Urinary bladder (tissue), 4 donors: ENCODE results near the gene LY6G6D. TPM values are rescaled to one million over a fixed set of nuclear protein-coding genes. Genes with fewer than 3 reads are reported as not detected.

ENCODE experiments used
- DNase-seq: peaks from one replicate; pipeline ENCODE4 v3.0.0-alpha.2; 2015; ENCODE audit errors: extremely low spot score
- H3K27ac ChIP-seq: one replicate; pipeline ENCODE4 v1.5.1; 2013; ENCODE audit warnings: low read depth, mild to moderate bottlenecking, moderate library complexity
- H3K36me3 ChIP-seq: one replicate; pipeline ENCODE4 v1.6.1; 2013; ENCODE audit warnings: mild to moderate bottlenecking, moderate library complexity; ENCODE audit not compliant: insufficient read depth
- H3K4me1 ChIP-seq: one replicate; pipeline ENCODE4 v1.6.1; 2013; ENCODE audit warnings: mild to moderate bottlenecking, moderate library complexity; ENCODE audit not compliant: insufficient read depth
- H3K4me3 ChIP-seq: one replicate; pipeline ENCODE4 v1.5.1; 2013; ENCODE audit warnings: low read depth, low read length
- WGBS: extraction: QIAGEN DNeasy Blood & Tissue Kit; methylation state at CpG from one replicate; pipeline ENCODE4 v1.1.7; 2013; 5-methylcytosine and 5-hydroxymethylcytosine counted together
- polyA plus RNA-seq: library from polyadenylated mRNA; stranded (reverse); fragments of 200-250 nt; gene quantifications from one replicate; pipeline ENCODE4 v1.2.3, GENCODE V29; 2013
- total RNA-seq: library from RNA; depleted of rRNA; stranded (reverse); fragments of >200 nt; gene quantifications from one replicate; pipeline ENCODE4 v1.2.3, GENCODE V29; 2014
- donor health status: healthy with polysubstance abuse.
- donor health status: healthy.

LY6G6D gene
- total and polyA plus RNA-seq, 2 donors = 1.7 to 3.1 TPM

DNA sequence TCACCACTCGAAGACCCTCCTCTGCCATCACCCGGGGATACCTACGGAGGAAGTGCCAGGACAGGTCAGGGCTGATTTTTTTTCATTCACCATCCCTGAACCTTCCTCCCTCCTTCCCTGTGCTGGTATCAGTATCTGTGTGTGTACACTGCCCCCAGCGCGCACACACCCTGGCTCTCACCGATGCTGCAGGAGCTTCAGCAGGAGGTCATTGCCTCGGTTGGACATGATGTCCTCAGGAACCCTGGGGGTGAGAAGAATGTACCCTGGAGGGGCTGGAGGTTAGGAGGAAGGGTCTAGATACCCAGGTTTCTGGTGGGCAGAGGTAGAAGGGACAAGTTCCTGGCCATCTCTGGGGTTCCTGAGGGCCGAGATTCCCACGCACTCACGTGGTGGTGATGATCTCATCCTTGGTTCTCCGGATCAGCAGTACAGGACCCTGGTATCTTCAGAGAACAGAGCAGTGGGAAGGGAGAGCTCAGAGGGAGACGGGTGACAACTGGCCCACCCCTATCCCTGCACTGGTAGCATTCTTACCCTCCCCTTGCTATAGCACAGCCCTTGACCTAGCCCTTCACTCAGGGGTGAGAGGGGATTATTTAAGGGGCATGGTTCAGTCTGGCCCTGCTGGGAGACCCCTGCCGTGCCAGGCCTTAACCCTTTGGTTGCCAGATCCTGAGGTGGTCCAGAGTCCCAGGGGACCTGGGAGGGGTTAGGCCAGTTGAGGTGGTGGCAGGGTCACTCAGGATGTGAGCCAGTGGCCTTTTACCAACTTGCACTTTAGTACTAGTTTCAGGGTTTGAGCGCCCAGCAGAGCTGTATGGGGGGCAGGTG lies 27.1 kb upstream of the LY6G6D start:
- DNase-seq = no peak
- WGBS = 80% methylated on average over 14 of the region's 14 CpGs
- no peak overlapping the region for H3K27ac ChIP-seq
- no peaks in the 10 kb centered on the region for H3K4me1 ChIP-seq
- peaks cover 5% of the 10 kb centered on the region for H3K36me3 ChIP-seq
- no peak overlapping the region for H3K4me3 ChIP-seq

DNA sequence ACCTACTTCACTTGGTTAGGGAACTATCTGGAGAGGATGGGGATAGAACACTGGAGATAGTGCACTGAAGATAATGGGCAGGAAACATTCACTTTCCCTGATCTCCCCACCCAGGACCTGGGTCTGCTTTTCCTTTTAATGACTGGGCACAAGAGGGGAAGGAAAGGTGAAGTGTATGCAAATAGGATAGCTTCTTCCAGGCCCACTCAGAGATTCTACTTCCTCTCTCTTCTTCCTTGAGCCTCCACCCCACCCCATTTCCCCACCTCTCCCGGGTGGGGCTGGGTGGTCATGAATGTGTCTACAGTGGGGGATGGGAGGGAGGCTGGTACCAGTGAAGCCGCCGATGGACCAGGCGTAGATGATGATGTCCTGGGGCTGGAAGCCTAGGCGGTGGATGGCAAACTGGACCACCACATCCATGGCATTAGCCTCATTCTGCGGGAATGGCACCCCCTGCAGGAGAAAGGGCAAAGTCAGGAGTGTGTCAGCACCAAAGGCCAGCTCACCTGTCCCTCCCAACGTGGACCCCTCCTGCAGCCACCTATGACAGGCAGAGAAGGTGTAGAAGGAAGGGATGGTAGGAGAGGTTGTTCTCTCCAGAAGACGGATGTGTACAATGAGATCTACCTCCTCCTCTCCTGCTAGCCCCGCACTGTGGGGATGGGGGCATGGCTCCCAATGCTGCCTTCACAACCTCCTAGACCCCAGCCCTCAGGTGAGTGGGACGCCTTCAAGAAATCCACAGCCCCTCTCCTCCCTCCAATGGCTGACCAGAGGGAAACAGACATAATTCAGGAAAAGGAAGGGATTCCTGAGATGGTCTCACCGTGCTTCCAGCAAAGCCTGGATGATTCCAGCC lies 25.7 kb upstream of the LY6G6D start:
- DNase-seq = no peak
- Histone ChIP-seq H3K27ac (no peak overlapping the region), H3K4me1 (no peaks in the 10 kb centered on the region), H3K4me3 (no peak overlapping the region), H3K36me3 (peaks cover 5% of the 10 kb centered on the region)
- 78% methylated on average over 11 of the region's 11 CpGs for WGBS

DNA sequence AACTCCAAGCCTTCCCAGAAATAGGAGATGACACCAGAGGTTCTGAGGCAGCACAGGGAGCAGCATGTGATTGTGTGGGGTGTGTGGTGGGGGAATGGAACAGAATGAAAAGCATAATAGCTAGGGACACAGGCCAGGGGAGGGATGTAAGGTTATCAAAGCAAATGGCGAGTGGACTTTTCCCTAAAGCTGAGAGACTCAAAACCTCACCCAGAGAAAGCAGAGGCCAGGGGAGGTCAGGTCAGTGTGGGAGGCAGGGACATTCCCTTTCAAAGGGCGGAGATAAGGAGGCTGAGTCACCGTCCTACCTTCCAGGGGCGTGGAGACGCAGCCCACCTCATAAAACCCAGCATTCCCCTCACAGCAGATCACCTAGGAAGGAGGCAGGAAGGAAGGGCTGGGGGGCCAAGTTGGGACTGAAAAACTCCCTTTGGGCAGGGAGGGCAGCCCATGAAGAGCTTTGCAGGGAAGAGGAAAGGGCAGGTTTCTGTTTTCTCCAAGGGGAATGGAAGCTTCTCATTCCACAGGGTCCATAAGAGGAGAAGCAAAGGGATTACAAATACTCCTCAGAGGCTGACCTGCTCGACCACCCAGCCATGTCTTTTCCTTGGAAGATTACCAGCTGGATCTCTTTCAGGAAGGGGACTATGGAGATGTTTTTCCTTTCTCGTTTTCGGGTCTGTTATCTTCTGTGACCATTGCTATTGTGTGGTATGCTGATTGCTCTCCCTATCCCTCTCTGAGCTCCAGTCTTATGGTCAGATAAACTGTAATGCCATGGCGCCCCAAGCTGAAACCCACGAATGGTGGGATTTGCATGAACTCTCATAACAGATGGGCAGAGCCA lies 24.7 kb upstream of the LY6G6D start:
- no peak for DNase-seq
- Histone ChIP-seq H3K4me3 (no peak overlapping the region), H3K36me3 (peaks cover 5% of the 10 kb centered on the region), H3K4me1 (no peaks in the 10 kb centered on the region), H3K27ac (no peak overlapping the region)
- 70% methylated on average over 10 of the region's 10 CpGs for WGBS

DNA sequence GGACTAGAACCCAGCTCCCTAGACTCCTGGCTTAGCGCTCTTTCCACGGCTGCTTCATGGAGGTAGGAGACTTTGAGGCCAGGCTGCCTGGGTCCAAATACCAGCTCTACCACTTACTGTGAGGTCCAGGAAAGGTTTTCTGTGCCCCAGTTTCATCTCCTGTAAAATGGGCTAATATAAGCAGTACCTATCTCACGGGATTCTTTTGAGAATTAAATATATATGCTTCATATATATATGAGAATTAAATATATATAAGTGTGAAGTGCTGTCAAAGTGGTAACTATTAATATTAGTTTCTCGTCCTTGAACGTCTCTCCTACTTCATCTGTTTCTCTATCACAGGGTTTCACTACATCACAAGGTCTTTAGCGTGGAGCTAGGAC lies 24.1 kb upstream of the LY6G6D start:
- no peak for DNase-seq
- Histone ChIP-seq H3K4me1 (no peaks in the 10 kb centered on the region), H3K4me3 (no peak overlapping the region), H3K36me3 (peaks cover 5% of the 10 kb centered on the region), H3K27ac (no peak overlapping the region)
- 90% methylated on average over 6 of the region's 6 CpGs for whole genome bisulfite sequencing

DNA sequence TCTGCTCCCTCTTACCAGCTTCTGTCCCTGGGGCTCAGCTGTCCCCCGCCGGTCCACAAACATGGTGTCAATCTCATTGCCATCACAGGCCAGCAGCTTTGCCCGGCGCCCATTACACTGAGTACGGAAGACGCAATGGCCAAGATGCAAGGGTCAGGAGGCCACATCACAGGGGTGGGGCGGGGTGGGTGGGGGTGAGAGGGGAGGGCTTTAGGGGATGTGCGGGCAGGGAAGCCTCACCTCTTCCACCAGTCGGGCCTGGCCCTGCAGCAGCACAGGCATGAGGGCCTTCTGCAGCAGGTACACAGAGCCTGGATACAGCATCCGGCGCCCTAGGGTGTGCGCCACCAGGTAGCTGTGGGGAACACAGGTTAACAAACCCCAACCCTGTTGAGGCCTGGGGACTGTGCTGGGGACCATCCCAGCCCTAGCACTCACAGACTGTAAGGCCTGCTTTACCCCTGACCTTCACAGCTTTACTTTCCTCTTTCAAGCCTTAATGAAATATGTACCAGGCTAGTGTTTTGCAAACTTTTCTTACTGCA lies 23.5 kb upstream of the LY6G6D start:
- WGBS = 95% methylated on average over 12 of the region's 12 CpGs
- peaks cover 5% of the 10 kb centered on the region for H3K36me3 ChIP-seq
- no peak for DNase-seq
- H3K27ac ChIP-seq = no peak overlapping the region
- no peaks in the 10 kb centered on the region for H3K4me1 ChIP-seq
- H3K4me3 ChIP-seq = no peak overlapping the region

DNA sequence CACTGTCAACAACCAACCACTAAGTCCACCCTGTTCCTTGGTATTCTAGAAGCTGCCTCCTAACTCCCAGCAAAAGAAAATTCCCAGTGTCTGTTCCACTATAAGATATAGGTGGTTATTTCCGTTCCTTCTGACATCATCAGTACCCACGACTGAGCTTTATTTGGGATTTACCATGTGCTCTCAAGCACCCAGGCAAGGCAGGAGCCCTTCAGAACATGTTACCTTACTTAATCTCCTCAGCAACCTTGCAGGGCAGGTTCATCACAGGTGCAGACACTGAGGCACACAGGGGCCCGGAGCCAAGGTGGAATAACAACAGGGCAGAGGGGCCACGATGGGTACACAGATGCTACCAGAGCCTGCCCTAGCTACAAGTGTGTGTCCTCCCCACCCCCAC lies 22.8 kb upstream of the LY6G6D start:
- peaks cover 5% of the 10 kb centered on the region for H3K36me3 ChIP-seq

DNA sequence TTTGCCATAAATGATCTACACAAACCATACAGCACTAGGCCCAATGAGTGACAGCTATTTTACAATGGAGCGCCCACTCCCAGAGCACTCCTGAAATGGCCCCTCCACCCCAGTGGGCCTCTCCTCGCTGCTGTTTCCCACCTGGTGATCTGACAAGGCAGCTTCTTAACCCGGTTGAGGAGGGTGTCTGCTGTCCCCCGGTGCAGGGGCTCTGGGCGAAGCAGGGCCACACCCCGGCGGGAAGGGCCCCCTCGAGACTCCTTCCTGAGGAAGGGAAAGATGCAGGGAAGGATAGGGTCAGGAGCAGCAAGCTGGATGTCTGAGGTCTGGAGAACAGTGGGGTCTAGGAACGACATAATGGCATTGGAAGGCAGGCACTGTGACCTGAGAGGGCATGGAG lies 22.3 kb upstream of the LY6G6D start:
- Histone ChIP-seq H3K27ac (no peak overlapping the region), H3K4me1 (no peaks in the 10 kb centered on the region), H3K4me3 (no peak overlapping the region), H3K36me3 (peaks cover 5% of the 10 kb centered on the region)
- DNase-seq = no peak
- 89% methylated on average over 9 of the region's 9 CpGs for WGBS

More for the DNA sequence above, 22.8 kb upstream of the LY6G6D start:
- Histone ChIP-seq H3K4me1 (no peaks in the 10 kb centered on the region), H3K4me3 (no peak overlapping the region), H3K27ac (no peak overlapping the region)
- WGBS = 82% methylated on average over 4 of the region's 4 CpGs
- DNase-seq = no peak

DNA sequence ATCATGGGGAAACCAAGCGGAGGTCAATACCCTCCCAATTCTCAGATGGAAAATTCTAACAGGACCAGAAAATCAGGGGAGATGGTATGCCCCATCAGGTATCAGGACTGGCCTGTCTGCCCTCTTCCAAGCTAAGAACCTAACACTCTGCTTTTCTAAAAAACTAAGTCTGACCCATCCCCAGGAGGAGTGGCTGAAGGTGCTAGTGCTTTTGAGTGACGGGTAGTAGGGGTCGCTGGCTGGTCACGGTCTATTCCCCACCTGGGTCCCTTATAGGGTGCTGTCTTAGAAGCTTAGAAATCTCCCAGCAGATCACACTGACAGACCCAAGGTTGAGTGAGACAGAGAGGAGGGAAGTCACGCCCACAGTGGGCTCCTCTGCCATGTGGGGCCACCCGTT lies 21.6 kb upstream of the LY6G6D start:
- Histone ChIP-seq H3K4me1 (no peaks in the 10 kb centered on the region), H3K4me3 (no peak overlapping the region), H3K36me3 (peaks cover 5% of the 10 kb centered on the region), H3K27ac (no peak overlapping the region)
- 91% methylated on average over 6 of the region's 6 CpGs for WGBS
- no peak for DNase-seq

DNA sequence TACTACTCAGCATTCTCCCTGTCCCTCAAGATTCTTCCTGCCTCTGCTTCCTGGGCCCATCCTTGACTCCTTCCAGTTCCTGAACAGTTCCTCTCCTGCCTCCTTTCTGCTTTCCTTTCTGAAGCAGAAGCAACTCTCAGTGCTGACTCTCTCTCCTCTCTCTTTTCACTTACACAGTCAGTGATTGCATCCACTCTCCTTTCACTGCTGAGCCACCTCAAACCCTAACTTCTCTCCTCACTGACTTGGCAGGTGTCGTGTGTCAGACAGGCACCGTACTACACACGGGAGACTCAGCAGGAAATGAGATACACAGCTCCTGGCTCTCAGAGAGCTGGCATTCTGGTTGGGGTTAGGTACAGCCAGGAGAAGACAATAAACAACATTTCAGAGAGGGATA lies 17.6 kb upstream of the LY6G6D start:
- H3K4me1 ChIP-seq = no peaks in the 10 kb centered on the region
- H3K4me3 ChIP-seq = no peak overlapping the region
- no peak for DNase-seq
- WGBS = 49% methylated on average over 3 of the region's 3 CpGs
- no peaks in the 10 kb centered on the region for H3K36me3 ChIP-seq
- H3K27ac ChIP-seq = no peak overlapping the region

DNA sequence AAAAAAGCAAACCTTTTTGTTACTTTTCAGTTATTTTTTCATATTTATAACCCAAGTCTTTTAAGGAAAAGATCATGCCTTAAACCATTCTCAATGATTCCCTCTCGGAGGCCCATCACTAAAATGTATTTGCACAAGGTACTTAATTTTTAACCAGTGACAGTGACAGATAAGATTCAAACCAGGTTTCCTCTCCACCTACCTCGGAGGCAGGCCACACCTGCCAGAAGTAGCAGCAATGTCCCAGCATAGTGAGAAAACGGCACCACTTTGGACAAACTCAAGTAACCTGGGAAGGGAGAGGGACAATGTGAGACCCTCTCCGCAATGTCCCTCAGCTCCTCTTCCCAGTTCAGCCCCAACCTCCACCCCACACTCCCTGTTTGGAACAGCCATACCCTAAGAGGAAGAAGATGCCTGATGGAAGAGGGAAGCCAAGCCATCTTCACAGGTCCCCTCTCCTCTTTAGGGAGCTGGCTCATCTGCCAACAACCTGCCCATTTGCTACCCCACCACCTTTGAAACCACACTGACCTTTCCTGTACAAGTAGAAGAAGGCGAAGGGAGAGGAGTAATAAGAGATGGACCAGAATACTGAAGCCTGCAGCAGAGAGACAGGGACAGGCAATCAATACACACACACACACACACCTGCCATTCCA lies 14.3 kb upstream of the LY6G6D start:
- no peaks in the 10 kb centered on the region for H3K36me3 ChIP-seq
- 86% methylated on average over 5 of the region's 5 CpGs for WGBS
- H3K4me3 ChIP-seq = no peak overlapping the region
- no peak overlapping the region for H3K27ac ChIP-seq
- DNase-seq = no peak
- no peaks in the 10 kb centered on the region for H3K4me1 ChIP-seq

DNA sequence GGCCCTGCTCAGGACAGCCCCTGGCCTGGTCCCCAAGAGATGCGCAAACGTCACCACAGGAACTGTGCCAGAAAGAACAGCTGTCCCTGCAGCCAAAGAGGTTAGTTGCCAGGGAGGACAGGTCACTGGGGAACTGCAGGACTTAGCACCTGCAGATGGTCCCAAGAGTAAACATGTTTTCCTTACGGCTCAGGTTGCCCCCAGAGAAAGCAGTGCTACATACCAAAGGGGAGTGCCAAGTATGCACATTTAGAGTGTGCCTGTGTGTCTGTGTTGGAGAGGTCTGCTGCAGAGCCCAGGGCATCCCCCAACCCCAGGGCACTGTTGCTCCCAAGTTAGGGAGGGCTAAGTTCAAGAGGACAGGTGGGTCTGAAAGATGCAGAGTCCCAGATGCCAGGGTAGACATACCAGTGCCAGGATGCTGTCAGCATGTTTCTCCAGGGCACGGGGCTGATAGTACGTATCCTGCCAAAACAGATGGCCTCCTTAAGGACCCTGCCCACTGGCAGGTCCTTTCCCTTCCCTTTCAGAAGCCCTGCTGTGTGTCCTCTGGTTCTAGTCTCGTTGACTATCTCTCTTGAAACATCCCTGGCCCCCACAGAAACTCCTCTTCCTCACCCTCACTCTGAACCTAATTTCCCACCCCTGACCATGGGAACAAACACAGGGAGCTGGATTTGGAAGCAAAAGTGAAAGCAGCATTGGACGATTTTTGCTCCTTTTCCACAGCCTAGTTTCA lies 13.3 kb upstream of the LY6G6D start:
- Histone ChIP-seq H3K36me3 (no peaks in the 10 kb centered on the region), H3K27ac (no peak overlapping the region), H3K4me3 (peak overlapping the region; percentile 70), H3K4me1 (no peaks in the 10 kb centered on the region)
- 23% methylated on average over 7 of the region's 7 CpGs for WGBS
- DNase-seq = no peak

DNA sequence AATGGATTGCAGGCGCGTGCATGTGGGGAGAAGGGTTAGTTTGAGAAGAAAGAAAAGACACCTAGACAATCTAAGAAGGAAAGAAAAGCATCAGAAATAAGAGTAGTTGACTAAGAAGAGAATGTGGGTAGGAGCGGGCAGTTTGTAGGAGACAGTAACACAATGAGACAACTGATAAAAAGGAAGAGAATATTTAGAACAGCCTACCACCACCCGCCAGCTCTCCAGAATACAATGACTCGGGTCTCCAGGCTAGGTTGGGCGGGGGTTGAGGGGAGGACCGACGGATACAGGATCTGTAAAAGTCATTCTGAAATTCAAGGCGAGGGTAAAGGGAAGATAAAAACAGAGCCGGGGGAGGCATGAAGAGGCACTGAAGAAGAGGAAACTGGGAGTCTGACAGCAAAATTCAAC lies 12.7 kb upstream of the LY6G6D start:
- H3K4me1 ChIP-seq = no peaks in the 10 kb centered on the region
- no peak for DNase-seq
- H3K36me3 ChIP-seq = no peaks in the 10 kb centered on the region
- peak overlapping the region; percentile 97 for H3K27ac ChIP-seq
- WGBS = under 1% methylated on average over 10 of the region's 10 CpGs
- H3K4me3 ChIP-seq = peak overlapping the region; percentile 70
